GM18907 (cell line): ENCODE results near the gene HLA-DRB5.
"Not testable (repeated sequence)": the region's sequence is repeated elsewhere in the genome, so short reads cannot be mapped to it uniquely, and the experiment has no call there.

Source experiments
- ATAC-seq: cut with Tn5 transposase; IDR thresholded peaks from one replicate; pipeline ENCODE4 v1.9.1; 2021; ENCODE audit warnings: mild to moderate bottlenecking, moderate library complexity; ENCODE audit not compliant: unreplicated experiment

The HLA-DRB5 gene

GRCh38 chr6:32529697-32530430 lies at the start of gene HLA-DRB5:
Gene HLA-DRB5 (minus strand): TSS chr6:32530287. CDS start chr6:32530224, 63 bp downstream.
- ATAC-seq = no peak

GRCh38 chr6:32578962-32579361 lies 48.9 kb upstream of the HLA-DRB5 start:
- no peak for ATAC-seq

- not testable (repeated sequence) for ATAC-seq
Measured at GRCh38 chr6:32577493-32577892, 47.4 kb upstream of the HLA-DRB5 start.

GRCh38 chr6:32576250-32576649 lies 46.2 kb upstream of the HLA-DRB5 start:
- no peak for ATAC-seq

- ATAC-seq = no peak
Measured at GRCh38 chr6:32570363-32570905, 40.3 kb upstream of the HLA-DRB5 start.

- no peak for ATAC-seq
Measured at GRCh38 chr6:32568561-32568960, 38.5 kb upstream of the HLA-DRB5 start.

- ATAC-seq = no peak
Measured at GRCh38 chr6:32566957-32567356, 36.9 kb upstream of the HLA-DRB5 start.

GRCh38 chr6:32565511-32565910 lies 35.4 kb upstream of the HLA-DRB5 start:
- no peak for ATAC-seq

GRCh38 chr6:32562940-32563339 lies 32.9 kb upstream of the HLA-DRB5 start:
- ATAC-seq = no peak

GRCh38 chr6:32559747-32560146 lies 29.7 kb upstream of the HLA-DRB5 start:
- ATAC-seq = no peak

GRCh38 chr6:32558426-32559057 lies 28.5 kb upstream of the HLA-DRB5 start:
- ATAC-seq = no peak

GRCh38 chr6:32554116-32554965 lies 24.3 kb upstream of the HLA-DRB5 start:
- no peak for ATAC-seq

GRCh38 chr6:32553037-32553742 lies 23.1 kb upstream of the HLA-DRB5 start:
- ATAC-seq = no peak

GRCh38 chr6:32551410-32551809 lies 21.3 kb upstream of the HLA-DRB5 start:
- no peak for ATAC-seq

GRCh38 chr6:32539839-32540238 lies 9.8 kb upstream of the HLA-DRB5 start:
- no peak for ATAC-seq

- not testable (repeated sequence) for ATAC-seq
Measured at GRCh38 chr6:32530431-32530793, 325 bp upstream of the HLA-DRB5 start.

- no peak for ATAC-seq
Measured at GRCh38 chr6:32522302-32523047, 7.6 kb downstream of the HLA-DRB5 start.

GRCh38 chr6:32519910-32520258 lies 10.2 kb downstream of the HLA-DRB5 start:
- ATAC-seq = no peak

GRCh38 chr6:32519118-32519909 lies 10.8 kb downstream of the HLA-DRB5 start:
- no peak for ATAC-seq
